ENCODE measurements around the gene KYNU. TPM values are rescaled to one million over a fixed set of nuclear protein-coding genes. Genes with fewer than 3 reads are reported as not detected.
"Not testable (repeated sequence)": the region's sequence is repeated elsewhere in the genome, so short reads cannot be mapped to it uniquely, and the experiment has no call there.

Gene KYNU
- total RNA-seq, 1 experiment from 2014 or later: 143 TPM

DNA sequence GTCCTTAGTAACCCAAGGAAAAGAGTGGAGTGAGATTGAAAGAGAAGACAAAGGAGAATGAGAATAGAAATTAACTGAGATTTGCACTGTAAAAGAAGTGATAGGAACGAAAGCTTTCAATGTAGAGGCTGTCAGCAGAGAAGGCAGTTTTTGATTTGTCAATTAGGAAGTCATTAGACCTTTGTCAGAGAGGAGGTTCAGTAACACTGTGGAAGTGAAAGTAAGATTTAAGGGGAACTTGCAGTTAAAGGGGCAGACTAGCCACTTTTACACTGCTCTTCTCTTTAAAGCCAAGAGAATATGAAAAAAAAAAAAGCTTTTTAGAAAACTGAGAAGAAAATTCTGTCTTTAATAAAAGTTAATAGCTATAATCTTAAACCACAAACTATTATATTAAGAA lies 11.5 kb upstream of the KYNU start:
- intact Hi-C loops (cut with micrococcal nuclease): no loop called here
- BruUV-seq (replicated peaks): no TSS peak
- CTCF ChIA-PET: interaction anchor here (0.6 to 1.4 kb wide), 6 partner anchors 9 to 181 kb away, joined by 3 to 8 read pairs (median 3); no protein-coding TSS in a partner anchor
- H3K4me3 Mint-ChIP-seq (ENCODE audit: unreplicated experiment): peak overlapping the region; percentile 13
- H3K27me3 Mint-ChIP-seq (ENCODE audit: insufficient read depth, unreplicated experiment): no peaks in the 10 kb centered on the region
- peak overlapping the region; percentile 87 for H3K27ac Mint-ChIP-seq (ENCODE audit: low read depth, unreplicated experiment)
- TF ChIP-seq, protein P1, sequence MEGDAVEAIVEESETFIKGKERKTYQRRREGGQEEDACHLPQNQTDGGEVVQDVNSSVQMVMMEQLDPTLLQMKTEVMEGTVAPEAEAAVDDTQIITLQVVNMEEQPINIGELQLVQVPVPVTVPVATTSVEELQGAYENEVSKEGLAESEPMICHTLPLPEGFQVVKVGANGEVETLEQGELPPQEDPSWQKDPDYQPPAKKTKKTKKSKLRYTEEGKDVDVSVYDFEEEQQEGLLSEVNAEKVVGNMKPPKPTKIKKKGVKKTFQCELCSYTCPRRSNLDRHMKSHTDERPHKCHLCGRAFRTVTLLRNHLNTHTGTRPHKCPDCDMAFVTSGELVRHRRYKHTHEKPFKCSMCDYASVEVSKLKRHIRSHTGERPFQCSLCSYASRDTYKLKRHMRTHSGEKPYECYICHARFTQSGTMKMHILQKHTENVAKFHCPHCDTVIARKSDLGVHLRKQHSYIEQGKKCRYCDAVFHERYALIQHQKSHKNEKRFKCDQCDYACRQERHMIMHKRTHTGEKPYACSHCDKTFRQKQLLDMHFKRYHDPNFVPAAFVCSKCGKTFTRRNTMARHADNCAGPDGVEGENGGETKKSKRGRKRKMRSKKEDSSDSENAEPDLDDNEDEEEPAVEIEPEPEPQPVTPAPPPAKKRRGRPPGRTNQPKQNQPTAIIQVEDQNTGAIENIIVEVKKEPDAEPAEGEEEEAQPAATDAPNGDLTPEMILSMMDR (IDR thresholded peaks at IDR 0.05; ENCODE audit: unreplicated experiment): no peak
- H3K9me3 Mint-ChIP-seq (ENCODE audit: unreplicated experiment): no peaks in the 10 kb centered on the region
- H3K36me3 Mint-ChIP-seq (ENCODE audit: insufficient read depth, unreplicated experiment): peaks cover 6% of the 10 kb centered on the region
- POLR2A ChIA-PET: interaction anchor here (0.7 to 4.5 kb wide), 5 partner anchors 9 to 108 kb away, joined by 3 to 51 read pairs (median 13); partner anchors contain the start of gene KYNU
- peaks cover 48% of the 10 kb centered on the region for H3K4me1 Mint-ChIP-seq (ENCODE audit: insufficient read depth, unreplicated experiment)
- DNase-seq (ENCODE audit: unreplicated experiment): no peak

DNA sequence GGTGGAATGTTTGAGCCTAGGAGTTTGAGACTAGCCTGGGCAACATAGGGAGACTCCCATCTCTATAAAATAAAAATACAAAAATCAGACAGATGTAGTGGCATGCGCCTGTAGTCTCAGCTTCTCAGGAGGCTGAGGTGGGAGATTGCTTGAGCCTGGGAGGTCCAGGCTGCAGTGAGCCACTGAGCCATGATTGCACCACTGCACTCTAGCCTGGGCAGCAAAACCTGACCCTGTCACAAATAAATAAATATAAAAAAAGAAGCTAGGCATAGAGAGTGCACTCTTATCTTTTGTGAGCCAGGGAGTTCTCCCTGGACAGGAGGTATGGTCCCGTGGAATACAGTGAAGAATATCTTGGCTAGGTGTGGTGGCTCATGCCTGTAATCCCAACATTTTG lies 11.0 kb upstream of the KYNU start:
- Mint-ChIP-seq H3K4me1 (ENCODE audit: insufficient read depth, unreplicated experiment) (peaks cover 49% of the 10 kb centered on the region), H3K36me3 (ENCODE audit: insufficient read depth, unreplicated experiment) (peaks cover 6% of the 10 kb centered on the region), H3K4me3 (ENCODE audit: unreplicated experiment) (no peak overlapping the region), H3K9me3 (ENCODE audit: unreplicated experiment) (no peaks in the 10 kb centered on the region), H3K27ac (ENCODE audit: low read depth, unreplicated experiment) (peak overlapping the region; percentile 87), H3K27me3 (ENCODE audit: insufficient read depth, unreplicated experiment) (no peaks in the 10 kb centered on the region)
- intact Hi-C loops (cut with micrococcal nuclease): no loop called here
- POLR2A ChIA-PET: interaction anchor here (0.7 to 4.5 kb wide), 5 partner anchors 9 to 108 kb away, joined by 3 to 51 read pairs (median 13); partner anchors contain the start of gene KYNU
- CTCF ChIA-PET: interaction anchor here (0.6 to 1.4 kb wide), 7 partner anchors 9 to 183 kb away, joined by 3 to 8 read pairs (median 3); no protein-coding TSS in a partner anchor
- TF ChIP-seq, protein P1 (IDR thresholded peaks at IDR 0.05; ENCODE audit: unreplicated experiment): no peak
- no TSS peak for BruUV-seq (replicated peaks)
- no peak for DNase-seq (ENCODE audit: unreplicated experiment)

DNA sequence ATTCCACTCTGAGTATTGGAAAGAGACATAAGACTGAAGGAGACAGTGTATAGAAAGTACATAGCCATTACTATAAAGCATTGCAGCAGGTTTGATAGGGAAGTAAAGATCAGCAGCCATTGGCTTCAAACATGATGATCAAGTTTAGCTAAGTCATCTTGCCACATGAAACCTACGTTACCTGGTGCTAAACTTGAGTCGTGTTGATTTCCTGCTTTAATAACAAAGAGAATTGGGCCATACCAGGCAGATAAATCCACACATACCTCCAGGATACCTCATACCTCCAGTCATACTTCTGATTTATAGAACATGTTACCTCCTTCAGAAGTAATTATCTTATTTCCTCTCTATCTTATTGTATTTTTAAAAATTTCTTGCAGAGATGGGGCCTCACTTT lies 10.3 kb upstream of the KYNU start:
- Mint-ChIP-seq H3K36me3 (ENCODE audit: insufficient read depth, unreplicated experiment) (peaks cover 10% of the 10 kb centered on the region), H3K27ac (ENCODE audit: low read depth, unreplicated experiment) (peak overlapping the region; percentile 87), H3K4me3 (ENCODE audit: unreplicated experiment) (peak overlapping the region; percentile 30), H3K9me3 (ENCODE audit: unreplicated experiment) (no peaks in the 10 kb centered on the region), H3K4me1 (ENCODE audit: insufficient read depth, unreplicated experiment) (peaks cover 49% of the 10 kb centered on the region), H3K27me3 (ENCODE audit: insufficient read depth, unreplicated experiment) (no peaks in the 10 kb centered on the region)
- POLR2A ChIA-PET: interaction anchor here (0.6 to 4.5 kb wide), 6 partner anchors 8 to 514 kb away, joined by 3 to 51 read pairs (median 8); partner anchors contain the start of gene KYNU
- TF ChIP-seq, protein P1 (IDR thresholded peaks at IDR 0.05; ENCODE audit: unreplicated experiment): no peak
- CTCF ChIA-PET: interaction anchor here (0.8 to 1.4 kb wide), 4 partner anchors 10 to 395 kb away, joined by 3 to 8 read pairs (median 4); no protein-coding TSS in a partner anchor
- intact Hi-C loops (cut with micrococcal nuclease): no loop called here
- no peak for DNase-seq (ENCODE audit: unreplicated experiment)
- BruUV-seq (replicated peaks): no TSS peak

DNA sequence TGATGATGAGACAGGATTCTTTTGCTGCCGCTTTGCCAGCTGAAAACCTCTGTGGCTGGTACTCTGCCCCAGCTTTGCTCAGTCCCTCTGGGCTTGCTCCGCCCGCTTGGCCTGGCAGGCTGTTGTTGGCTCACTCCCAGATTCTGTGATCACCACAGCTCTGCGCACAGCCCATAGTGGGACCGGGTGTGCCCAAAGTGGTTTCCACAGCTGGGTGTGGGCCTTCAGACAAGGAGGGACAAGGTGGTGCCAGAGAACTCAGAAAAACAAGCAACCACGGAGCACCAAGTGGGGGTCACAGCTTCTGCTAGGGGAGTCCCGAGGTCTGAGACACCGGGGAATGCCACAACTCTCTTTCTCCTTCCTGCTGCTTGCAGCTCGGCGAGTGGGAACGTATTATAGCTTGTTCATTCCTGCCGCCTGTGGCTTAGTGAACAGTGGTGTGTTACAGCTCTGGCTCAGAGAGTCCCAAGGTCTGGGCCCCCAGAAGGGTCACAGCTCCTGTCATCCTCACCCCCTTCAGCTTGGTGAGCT lies 9.2 kb upstream of the KYNU start:
- ChIA-PET CTCF (interaction anchor here (0.8 to 2.1 kb wide), 4 partner anchors 9 to 185 kb away, joined by 4 to 14 read pairs (median 4); partner anchors contain the start of gene KYNU), POLR2A (interaction anchor here (0.6 to 4.5 kb wide), 7 partner anchors 9 to 180 kb away, joined by 3 to 51 read pairs (median 4); partner anchors contain the start of gene KYNU)
- Mint-ChIP-seq H3K4me1 (ENCODE audit: insufficient read depth, unreplicated experiment) (peaks cover 57% of the 10 kb centered on the region), H3K9me3 (ENCODE audit: unreplicated experiment) (no peaks in the 10 kb centered on the region), H3K36me3 (ENCODE audit: insufficient read depth, unreplicated experiment) (peaks cover 19% of the 10 kb centered on the region), H3K27ac (ENCODE audit: low read depth, unreplicated experiment) (peak overlapping the region; percentile 87), H3K27me3 (ENCODE audit: insufficient read depth, unreplicated experiment) (no peaks in the 10 kb centered on the region), H3K4me3 (ENCODE audit: unreplicated experiment) (peak overlapping the region; percentile 65)
- no TSS peak for BruUV-seq (replicated peaks)
- TF ChIP-seq, protein P1 (IDR thresholded peaks at IDR 0.05; ENCODE audit: unreplicated experiment): no peak
- DNase-seq (ENCODE audit: unreplicated experiment): peak; percentile 95
- intact Hi-C loops (cut with micrococcal nuclease): no loop called here

DNA sequence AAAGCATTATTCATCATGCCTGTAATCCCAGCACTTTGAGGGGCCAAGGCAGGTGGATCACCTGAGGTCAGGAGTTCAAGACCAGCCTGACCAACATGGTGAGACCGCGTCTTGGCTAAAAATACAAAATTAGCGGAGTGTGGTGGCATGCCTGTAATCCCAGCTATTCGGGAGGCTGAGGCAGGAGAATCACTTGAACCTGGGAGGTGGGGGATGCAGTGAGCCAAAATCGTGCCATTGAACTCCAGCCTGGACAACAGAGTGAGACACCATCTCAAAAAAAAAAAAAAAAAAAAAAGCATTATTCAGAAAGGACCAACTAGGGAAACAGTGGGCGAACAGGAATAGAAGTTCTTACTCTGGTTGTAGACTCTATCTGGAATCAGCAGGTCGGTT lies 8.4 kb upstream of the KYNU start:
- BruUV-seq (replicated peaks); DNase-seq (ENCODE audit: unreplicated experiment); H3K27me3 Mint-ChIP-seq (ENCODE audit: insufficient read depth, unreplicated experiment); H3K9me3 Mint-ChIP-seq (ENCODE audit: unreplicated experiment); intact Hi-C loops (cut with micrococcal nuclease): not testable (repeated sequence)
- H3K4me1 Mint-ChIP-seq (ENCODE audit: insufficient read depth, unreplicated experiment): peaks cover 58% of the 10 kb centered on the region
- CTCF ChIA-PET: interaction anchor here (1.5 to 2.1 kb wide), 2 partner anchors 8 to 186 kb away, joined by 4 to 14 read pairs; partner anchors contain the start of gene KYNU
- POLR2A ChIA-PET: interaction anchor here (0.5 to 4.5 kb wide), 4 partner anchors 8 to 181 kb away, joined by 3 to 51 read pairs (median 8); partner anchors contain the start of gene KYNU
- H3K36me3 Mint-ChIP-seq (ENCODE audit: insufficient read depth, unreplicated experiment): peaks cover 19% of the 10 kb centered on the region
- peak overlapping the region; percentile 87 for H3K27ac Mint-ChIP-seq (ENCODE audit: low read depth, unreplicated experiment)
- H3K4me3 Mint-ChIP-seq (ENCODE audit: unreplicated experiment): peak overlapping the region; percentile 65
